PFSK-1 (cell line): ENCODE data around the gene FASTK.

ENCODE experiments used
- POLR2AphosphoS5 ChIP-seq: IDR thresholded peaks from 2 replicates; pipeline ENCODE4 v1.6.1; 2012; ENCODE audit warnings: low read depth, mild to moderate bottlenecking, control low read depth, low read length, moderate library complexity
- REST ChIP-seq, 2 experiments: IDR thresholded peaks; 2 replicates each; pipeline versions ENCODE4 v1.6.1 to v1.8.0; 2011 to 2012; ENCODE audit warnings: low read depth in 2 of 2, low read length in 2 of 2, control low read depth in 1 of 2, inconsistent platforms in 1 of 2, mild to moderate bottlenecking in 1 of 2, moderate library complexity in 1 of 2; ENCODE audit not compliant: insufficient read depth in 1 of 2
- TAF1 ChIP-seq: IDR thresholded peaks from 2 replicates; pipeline ENCODE4 v1.6.1; 2012; ENCODE audit warnings: low read length, control low read depth, borderline replicate concordance; ENCODE audit not compliant: insufficient read depth

DNA sequence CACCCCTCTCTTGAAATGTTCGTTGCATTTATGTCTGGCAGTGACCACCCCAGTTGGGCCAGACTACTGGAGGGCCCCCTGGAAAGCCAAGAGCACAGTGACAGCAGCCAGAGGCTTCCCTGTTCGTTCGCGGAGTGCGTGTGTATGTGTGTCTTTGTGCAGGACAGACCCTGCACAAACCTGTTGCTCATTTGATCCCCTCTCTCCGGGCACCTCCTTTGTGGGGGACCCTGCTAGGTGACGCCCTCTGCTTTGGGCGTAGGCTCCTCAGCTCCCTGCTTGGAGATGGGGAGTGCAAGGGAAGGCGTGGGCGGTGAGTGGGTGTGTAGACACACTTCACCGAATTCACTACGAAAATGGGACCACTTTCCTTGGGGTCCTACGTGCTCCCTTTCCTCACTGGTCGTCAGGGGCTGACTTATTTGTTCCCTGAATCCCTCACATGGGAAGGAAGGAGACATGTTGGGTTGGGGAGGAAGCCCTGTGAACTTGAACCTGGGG is 44.3 kb upstream of the FASTK start:
- TF ChIP-seq REST (IDR thresholded peaks at IDR 0.05; ENCODE audit: insufficient read depth in 1 of 2, low read depth in 2 of 2, low read length in 2 of 2) (no peak), TAF1 (no peak), POLR2AphosphoS5 (no peak)
